Measurements from ENCODE around the gene SYT2. TPM values are rescaled to one million over a fixed set of nuclear protein-coding genes. Genes with fewer than 3 reads are reported as not detected.
A peak's percentile ranks its signal among the peaks of the same experiment; 100 is the strongest.
"Not testable (repeated sequence)": the region's sequence is repeated elsewhere in the genome, so short reads cannot be mapped to it uniquely, and the experiment has no call there.

Gene SYT2
- total and polyA plus RNA-seq, 9 of the 15 experiments (the other 6 are each of a cell fraction or from before 2014, with no cell fraction given): not detected

DNA sequence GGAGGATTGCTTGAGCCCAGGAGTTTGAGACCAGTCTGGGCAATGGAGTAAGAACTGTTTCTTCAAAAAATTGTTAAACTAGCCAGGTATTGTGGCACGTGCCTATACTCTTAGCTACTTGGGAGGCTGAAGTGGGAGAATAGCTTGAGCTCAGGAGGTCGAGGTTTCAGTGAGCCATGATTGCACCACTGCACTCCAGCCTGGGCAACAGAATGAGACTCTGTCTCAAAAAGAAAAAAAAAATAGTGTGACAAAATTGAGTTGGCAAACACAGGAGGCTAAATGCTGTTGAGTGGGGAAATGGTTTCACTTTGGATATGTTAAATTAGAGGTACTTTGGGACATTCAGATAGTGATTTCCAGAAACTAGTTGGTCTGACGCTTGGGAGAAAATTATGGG lies 163.9 kb downstream of the SYT2 start:
- Histone ChIP-seq H3K4me1 (replicated peaks in 1 of 2; ENCODE audit: control insufficient read depth in 2 of 2, insufficient read depth in 2 of 2, low read length in 2 of 2) (peaks cover 0 to 18% of the 10 kb centered on the region in 2 experiments; a peak in 3 of 5 replicates), H3K27ac (ENCODE audit: extremely low read depth, low read depth, low read length) (peak overlapping the region; percentile 30; the same call in 1 of the 3 replicates), H3K4me2 (ENCODE audit: insufficient read depth, low read length) (peak overlapping the region; percentile 20), H2AFZ (ENCODE audit: low read depth, low read length) (peak overlapping the region; percentile 7; the same call in 1 of the 2 replicates)
- 21% methylated on average over 3 of the region's 3 CpGs for WGBS (ENCODE audit: insufficient coverage, low coverage, missing lambda C conversion rate)
- DNase-seq (ENCODE audit: extremely low read depth in 1 of 4, low spot score in 3 of 4); H3K27me3 ChIP-seq (ENCODE audit: control insufficient read depth in 2 of 2, insufficient read depth in 2 of 2, low read length in 2 of 2); intact Hi-C loops (cut with micrococcal nuclease); H3K9me3 ChIP-seq (replicated peaks; ENCODE audit: control insufficient read depth, insufficient read depth, low read depth, low read length); H3K36me3 ChIP-seq (ENCODE audit: control insufficient read depth, insufficient read depth, low read length); H4K20me1 ChIP-seq (replicated peaks; ENCODE audit: control insufficient read depth, insufficient read depth, low read length); CTCF ChIA-PET (ENCODE audit: low intra/inter-chr PET ratio); POLR2A ChIA-PET; H3K4me3 ChIP-seq; H3K9ac ChIP-seq (ENCODE audit: insufficient read depth in 1 of 2, low read depth in 2 of 2, low read length in 2 of 2); FAIRE-seq; H3K79me2 ChIP-seq (ENCODE audit: control insufficient read depth, insufficient read depth, low read length); in situ Hi-C loops (cut with MboI); BruUV-seq (replicated peaks); H3K9me1 ChIP-seq (ENCODE audit: control insufficient read depth, insufficient read depth, low read length); TF ChIP-seq CEBPG (CRISPR knock-in tag; IDR thresholded peaks at IDR 0.05): not testable (repeated sequence)
- peak; percentile 36 for ATAC-seq
- TF ChIP-seq CEBPG (tag; conservative IDR thresholded peaks at IDR 0.05 in 1 of 2, IDR thresholded peaks at IDR 0.05 in 1 of 2): 0 out of 4 replicates have a peak, but pooled peaks of 1 of the 2 experiments have one; percentile 32

DNA sequence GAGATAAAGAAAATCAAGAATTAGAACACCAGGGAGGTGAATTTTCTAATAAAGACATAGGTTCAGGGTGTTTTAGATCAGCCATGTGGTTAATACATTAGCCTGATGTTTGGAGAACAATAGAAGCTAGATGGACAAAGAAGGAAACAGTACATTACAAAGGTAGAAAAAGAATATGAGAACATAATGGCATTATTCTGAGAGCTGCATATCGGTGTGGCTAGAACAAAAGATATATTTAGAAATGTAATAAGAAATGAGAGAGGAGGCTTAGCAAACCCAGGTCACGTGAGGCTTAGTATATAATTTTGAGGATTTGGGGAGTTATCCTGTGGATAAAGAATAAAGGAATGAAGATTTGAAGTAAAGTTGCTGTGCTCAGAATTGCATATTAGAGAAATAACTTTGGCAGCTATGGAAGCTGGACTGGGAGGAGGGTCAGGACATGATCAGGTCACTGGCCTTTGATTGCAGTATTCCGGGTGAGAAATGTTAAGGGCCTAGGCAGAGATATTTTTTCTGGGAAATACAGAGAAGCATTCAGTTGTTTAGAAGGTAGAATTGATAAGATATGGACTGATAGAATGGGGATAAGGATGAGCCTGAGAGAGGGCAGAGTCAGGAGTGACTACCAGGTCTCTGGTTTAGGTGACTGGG lies 164.5 kb downstream of the SYT2 start:
- H3K9ac ChIP-seq (ENCODE audit: insufficient read depth in 1 of 2, low read depth in 2 of 2, low read length in 2 of 2); H3K4me2 ChIP-seq (ENCODE audit: insufficient read depth, low read length); H3K27ac ChIP-seq (ENCODE audit: extremely low read depth, low read depth, low read length); BruUV-seq (replicated peaks); CTCF ChIA-PET (ENCODE audit: low intra/inter-chr PET ratio); H4K20me1 ChIP-seq (replicated peaks; ENCODE audit: control insufficient read depth, insufficient read depth, low read length); H3K79me2 ChIP-seq (ENCODE audit: control insufficient read depth, insufficient read depth, low read length); H2AFZ ChIP-seq (ENCODE audit: low read depth, low read length); H3K36me3 ChIP-seq (ENCODE audit: control insufficient read depth, insufficient read depth, low read length); intact Hi-C loops (cut with micrococcal nuclease); DNase-seq (ENCODE audit: extremely low read depth in 1 of 4, low spot score in 3 of 4); H3K9me1 ChIP-seq (ENCODE audit: control insufficient read depth, insufficient read depth, low read length); H3K9me3 ChIP-seq (replicated peaks; ENCODE audit: control insufficient read depth, insufficient read depth, low read depth, low read length); H3K4me3 ChIP-seq; H3K27me3 ChIP-seq (ENCODE audit: control insufficient read depth in 2 of 2, insufficient read depth in 2 of 2, low read length in 2 of 2); in situ Hi-C loops (cut with MboI): not testable (repeated sequence)
- WGBS (ENCODE audit: insufficient coverage, low coverage, missing lambda C conversion rate): 71% methylated on average over 3 of the region's 3 CpGs
- H3K4me1 ChIP-seq (replicated peaks in 1 of 2; ENCODE audit: control insufficient read depth in 2 of 2, insufficient read depth in 2 of 2, low read length in 2 of 2): peaks cover 0 to 18% of the 10 kb centered on the region in 2 experiments; a peak in 3 of 5 replicates
- FAIRE-seq (peak; percentile 6), ATAC-seq (peak; percentile 17; the same call in 2 of the 3 replicates)
- POLR2A ChIA-PET: interaction anchor here (1.9 kb wide), 1 partner anchor 16 kb away, joined by 4 read pairs; no protein-coding TSS in a partner anchor

DNA sequence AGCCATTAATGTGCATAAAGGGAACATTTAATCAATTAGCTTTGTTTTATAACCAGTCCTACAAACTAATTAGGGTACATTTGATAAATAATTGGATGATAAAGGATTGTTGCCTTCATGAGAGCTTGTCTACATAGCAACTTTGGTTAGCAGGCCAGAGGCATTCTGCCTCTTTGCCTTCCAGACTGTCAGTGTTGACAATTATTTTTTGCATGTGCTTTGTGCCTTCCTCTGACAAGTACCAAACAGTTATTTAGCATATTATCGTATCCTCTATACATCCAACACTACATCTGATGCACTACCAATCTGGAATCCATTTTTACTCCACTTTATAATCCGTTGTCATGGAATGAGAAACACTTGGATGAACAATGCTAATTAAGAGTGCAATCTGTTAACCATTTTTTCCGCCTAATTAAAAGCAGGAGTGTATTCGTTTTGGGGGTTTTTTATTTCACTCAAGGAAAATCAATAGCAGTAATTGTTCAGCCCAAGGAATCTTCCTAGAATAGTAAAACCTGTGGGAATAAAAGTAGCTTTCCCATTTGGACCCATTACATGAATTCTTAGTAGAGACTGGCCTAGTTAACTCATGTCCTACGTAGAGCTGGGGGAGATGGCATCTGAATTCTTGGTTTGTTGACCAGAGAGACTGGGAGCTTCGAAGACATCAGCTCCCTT lies 165.3 kb downstream of the SYT2 start:
- BruUV-seq (replicated peaks); H3K27ac ChIP-seq (ENCODE audit: extremely low read depth, low read depth, low read length); H3K9me3 ChIP-seq (replicated peaks; ENCODE audit: control insufficient read depth, insufficient read depth, low read depth, low read length); H3K9ac ChIP-seq (ENCODE audit: insufficient read depth in 1 of 2, low read depth in 2 of 2, low read length in 2 of 2); H4K20me1 ChIP-seq (replicated peaks; ENCODE audit: control insufficient read depth, insufficient read depth, low read length); H2AFZ ChIP-seq (ENCODE audit: low read depth, low read length); ATAC-seq; H3K27me3 ChIP-seq (ENCODE audit: control insufficient read depth in 2 of 2, insufficient read depth in 2 of 2, low read length in 2 of 2); intact Hi-C loops (cut with micrococcal nuclease); H3K4me3 ChIP-seq; H3K36me3 ChIP-seq (ENCODE audit: control insufficient read depth, insufficient read depth, low read length); H3K9me1 ChIP-seq (ENCODE audit: control insufficient read depth, insufficient read depth, low read length); H3K79me2 ChIP-seq (ENCODE audit: control insufficient read depth, insufficient read depth, low read length); in situ Hi-C loops (cut with MboI); CTCF ChIA-PET (ENCODE audit: low intra/inter-chr PET ratio); DNase-seq (ENCODE audit: extremely low read depth in 1 of 4, low spot score in 3 of 4); FAIRE-seq; H3K4me2 ChIP-seq (ENCODE audit: insufficient read depth, low read length): not testable (repeated sequence)
- POLR2A ChIA-PET: interaction anchor here (1.9 kb wide), 1 partner anchor 17 kb away, joined by 4 read pairs; no protein-coding TSS in a partner anchor
- H3K4me1 ChIP-seq (replicated peaks in 1 of 2; ENCODE audit: control insufficient read depth in 2 of 2, insufficient read depth in 2 of 2, low read length in 2 of 2): peaks cover 0 to 21% of the 10 kb centered on the region in 2 experiments; a peak in 3 of 5 replicates
- 83% methylated on average over 6 of the region's 6 CpGs for WGBS (ENCODE audit: insufficient coverage, low coverage, missing lambda C conversion rate)
